HTERT RPE-1 (cell line): ENCODE data around the gene TMEM51.

Experiments used
- in situ Hi-C: fragments of 300-500 bp; cut with MboI; formaldehyde crosslinking; loops from 4 replicates; pipeline ENCODE4 v1.14.3; 2020; ENCODE audit warnings: low sequenced_read_pairs

The TMEM51 gene

DNA sequence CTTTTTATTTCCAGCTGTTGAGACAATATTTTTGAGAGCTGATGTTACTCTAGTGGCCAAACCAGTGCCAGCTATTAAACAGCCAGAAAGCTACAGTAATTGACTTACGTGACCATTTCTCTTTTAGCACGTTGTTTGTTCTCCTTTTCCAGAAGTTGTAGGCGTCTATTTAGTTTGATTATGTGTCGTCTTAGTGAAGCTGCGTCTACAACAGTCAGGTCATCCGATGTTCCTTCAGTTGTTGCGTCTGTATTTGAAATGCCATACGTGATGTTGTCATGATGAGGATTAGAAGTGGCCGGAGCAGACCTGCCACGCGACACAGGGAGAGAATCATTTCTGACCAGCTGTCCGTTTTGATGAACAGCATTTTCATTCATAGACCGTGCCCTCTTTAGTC is 38.2 kb downstream of the TMEM51 start:
- in situ Hi-C loops = no loop called here

- in situ Hi-C loops = no loop called here
Observed at GRCh38 chr1:15192916-15193550, 39.5 kb downstream of the TMEM51 start.

GRCh38 chr1:15195420-15196052 is 42.0 kb downstream of the TMEM51 start:
- in situ Hi-C loops = no loop called here

DNA sequence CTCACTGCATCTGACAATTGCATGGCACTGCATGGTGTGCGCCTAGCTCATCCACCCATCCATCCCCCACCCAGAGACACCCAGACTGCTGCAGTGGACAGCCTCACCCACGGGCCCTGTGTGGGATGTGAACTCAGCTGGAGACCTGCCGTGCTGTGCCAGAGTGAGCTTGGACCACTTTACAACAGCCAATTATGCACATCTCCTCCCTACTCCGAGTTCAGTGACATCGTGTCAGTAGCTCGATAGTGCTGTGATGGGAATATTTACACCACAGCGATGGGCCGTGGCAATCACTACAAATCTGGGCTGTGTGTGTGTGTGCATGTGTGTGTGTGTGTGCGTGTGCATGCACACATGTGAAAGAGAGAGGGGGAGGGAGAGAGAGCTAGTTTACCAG is 42.5 kb downstream of the TMEM51 start:
- in situ Hi-C loops = no loop called here

DNA sequence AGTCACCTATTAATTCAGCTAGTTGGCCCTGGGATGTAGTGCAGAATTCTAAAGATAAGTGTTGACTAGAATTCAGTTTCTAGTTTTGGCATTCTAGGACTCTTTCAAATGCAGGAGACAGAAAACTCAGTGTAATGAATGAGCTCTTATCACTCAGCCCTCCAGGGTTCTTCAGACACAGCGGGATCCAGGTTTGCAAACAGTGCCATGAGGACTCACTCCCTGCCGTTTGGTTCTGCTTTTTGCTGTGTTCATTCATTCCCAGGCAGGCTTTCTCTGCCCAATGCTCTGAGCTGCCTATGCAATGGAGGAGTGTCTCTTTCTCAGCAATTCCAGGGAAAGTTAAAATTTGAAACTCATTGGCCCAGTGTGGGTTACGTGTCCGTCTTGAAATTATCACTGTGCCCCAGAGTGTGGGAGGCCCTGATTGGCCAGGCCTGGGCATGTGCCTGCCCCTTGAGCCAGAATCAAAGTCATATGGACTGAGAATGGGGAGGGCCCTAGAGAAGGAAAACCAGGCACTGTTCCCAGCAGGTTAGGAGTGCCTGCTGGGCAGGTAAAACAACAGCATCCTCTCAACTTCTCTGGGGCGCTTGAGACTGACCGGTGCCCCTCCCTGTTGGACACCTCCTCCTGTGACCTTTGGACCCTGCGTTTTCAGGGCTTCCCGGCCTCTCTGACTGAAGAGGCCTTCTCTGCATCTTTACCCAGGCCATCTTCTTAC is 43.4 kb downstream of the TMEM51 start:
- in situ Hi-C loops = no loop called here

GRCh38 chr1:15197591-15198447 is 44.3 kb downstream of the TMEM51 start:
- in situ Hi-C loops = no loop called here

DNA sequence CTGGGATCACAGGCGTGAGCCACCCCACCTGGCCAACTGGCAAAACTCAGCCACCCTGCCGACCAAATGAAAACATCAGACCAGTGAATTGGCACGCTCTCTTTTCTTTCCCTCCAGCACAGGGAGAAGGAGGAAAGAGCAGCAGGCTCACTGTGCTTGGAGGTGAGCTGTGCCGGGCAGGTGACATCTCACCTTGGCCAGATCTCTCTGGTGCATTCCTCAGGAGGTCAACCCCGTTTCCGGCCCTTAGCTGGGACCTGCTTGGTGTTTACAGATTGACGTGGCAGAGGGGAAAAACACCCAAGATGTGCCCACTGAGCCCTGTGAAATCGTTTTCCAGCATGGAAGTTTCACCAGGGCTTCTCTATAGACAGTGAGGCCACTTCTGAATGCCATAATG is 45.1 kb downstream of the TMEM51 start:
- in situ Hi-C loops = no loop called here

DNA sequence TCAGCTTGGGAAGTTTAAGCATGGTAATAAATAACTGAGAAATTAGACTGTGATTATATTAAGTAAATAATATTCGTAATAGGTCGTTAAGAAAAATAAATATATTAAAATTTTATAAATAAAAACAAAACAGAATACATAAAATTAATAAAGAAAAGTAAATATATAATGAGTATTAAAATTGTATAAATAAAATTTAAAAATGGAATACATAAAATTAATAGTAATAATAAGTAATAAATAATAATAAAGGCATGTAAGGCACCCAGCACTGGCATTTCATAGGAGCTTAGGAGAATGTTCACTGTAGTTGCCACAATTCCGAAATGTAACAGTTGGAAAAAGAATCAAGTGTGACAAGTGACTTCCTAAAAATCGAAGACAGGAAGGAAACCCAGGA is 47.7 kb downstream of the TMEM51 start:
- in situ Hi-C loops = no loop called here

GRCh38 chr1:15201849-15202551 is 48.5 kb downstream of the TMEM51 start:
- in situ Hi-C loops = no loop called here

GRCh38 chr1:15204931-15205330 is 51.4 kb downstream of the TMEM51 start:
- in situ Hi-C loops = no loop called here

- in situ Hi-C loops = no loop called here
Observed at GRCh38 chr1:15205586-15206346, 52.2 kb downstream of the TMEM51 start.

DNA sequence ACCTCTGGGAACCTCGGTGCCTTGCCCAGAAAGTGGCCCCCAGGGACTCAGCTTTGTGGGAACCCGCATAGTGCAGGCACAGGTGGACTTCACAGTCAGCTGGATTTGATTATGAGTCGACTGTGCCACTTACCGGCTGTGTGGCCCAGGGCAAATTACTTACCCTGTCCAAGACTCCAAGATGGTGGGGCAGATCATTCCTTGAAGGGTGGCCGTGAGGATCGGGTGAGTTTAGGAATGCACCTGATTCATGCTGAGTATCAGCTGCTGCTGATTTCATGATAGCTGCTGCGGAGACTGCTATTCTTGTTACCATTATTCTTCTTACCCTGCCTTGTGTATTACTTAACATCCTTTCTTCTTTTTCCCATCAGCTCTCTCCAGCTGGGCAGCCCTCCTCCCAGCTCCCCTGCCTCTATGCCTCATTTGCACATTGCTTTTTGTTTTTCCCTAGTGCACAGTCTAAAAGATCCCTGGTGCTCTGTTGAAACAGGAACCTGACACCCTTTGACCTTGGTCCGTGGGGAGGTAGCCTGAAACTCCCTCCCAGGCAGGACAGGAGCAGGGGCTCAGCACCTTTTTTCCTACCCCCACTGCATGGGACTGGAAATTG is 53.0 kb downstream of the TMEM51 start:
- in situ Hi-C loops = no loop called here

DNA sequence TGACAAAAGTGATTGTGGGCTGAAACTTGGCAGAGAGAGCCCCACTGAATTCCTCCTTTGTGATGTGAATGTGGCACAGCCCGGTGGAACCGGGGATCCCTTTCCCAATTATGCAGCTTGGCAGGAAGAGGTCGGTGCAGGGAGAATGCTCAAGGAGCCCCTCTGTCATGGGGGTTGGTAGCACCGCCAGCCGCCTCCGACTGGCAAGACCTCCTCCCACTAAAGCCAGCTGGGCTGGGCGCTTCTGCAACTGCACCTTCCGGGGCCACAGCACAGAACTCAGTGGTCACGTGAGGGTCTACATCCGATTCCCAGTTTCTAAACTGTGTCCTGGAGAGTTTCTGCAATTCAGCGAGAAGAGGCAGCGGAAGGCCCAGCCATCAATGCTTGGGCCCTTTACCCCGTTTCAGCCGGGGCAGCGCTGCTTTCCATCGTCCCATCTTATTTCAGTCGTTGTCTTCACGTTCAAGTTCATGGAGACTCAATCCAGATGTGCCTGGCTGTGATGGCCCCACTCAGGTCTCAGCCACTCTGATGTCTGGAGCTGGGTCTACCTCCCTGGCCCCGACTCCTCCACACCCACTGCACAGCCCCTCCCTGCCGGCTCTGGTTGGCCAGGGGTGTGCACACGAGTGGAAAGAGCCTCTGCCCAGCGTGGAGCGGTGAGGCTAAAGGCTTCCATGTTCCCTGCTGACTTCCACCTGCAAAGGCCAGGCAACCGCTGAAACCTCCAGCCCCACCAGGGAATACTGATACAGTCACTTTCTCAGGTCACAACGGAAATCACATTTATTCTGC is 53.7 kb downstream of the TMEM51 start:
- in situ Hi-C loops = no loop called here

DNA sequence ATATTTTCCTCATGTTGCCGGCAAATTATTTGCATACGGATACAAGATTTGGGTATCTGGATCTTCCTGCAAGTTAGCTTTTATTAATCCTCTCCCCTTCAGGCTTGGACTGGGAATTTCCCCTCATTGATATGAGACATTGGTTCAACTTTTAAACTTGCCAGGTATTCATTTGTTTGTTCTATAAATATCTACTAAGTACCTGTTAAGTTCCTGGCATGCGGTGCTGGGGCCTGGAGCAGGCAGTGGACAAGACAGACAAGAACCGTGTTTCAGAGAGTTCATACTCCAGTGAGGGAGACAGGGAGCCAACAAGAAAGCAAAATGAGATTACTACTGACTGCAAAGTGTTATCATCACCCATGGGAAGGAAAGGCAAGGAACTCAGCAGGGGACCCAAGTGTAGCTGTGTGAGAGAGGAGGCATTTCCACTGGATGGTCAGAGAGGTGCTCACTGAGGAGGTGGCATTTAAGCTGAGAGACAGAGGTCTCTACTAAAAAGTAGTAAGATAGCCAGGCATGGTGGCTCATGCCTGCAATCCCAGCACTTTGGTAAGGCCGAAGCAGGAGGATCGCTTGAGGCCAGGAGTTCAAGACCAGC is 54.4 kb downstream of the TMEM51 start:
- in situ Hi-C loops = no loop called here

DNA sequence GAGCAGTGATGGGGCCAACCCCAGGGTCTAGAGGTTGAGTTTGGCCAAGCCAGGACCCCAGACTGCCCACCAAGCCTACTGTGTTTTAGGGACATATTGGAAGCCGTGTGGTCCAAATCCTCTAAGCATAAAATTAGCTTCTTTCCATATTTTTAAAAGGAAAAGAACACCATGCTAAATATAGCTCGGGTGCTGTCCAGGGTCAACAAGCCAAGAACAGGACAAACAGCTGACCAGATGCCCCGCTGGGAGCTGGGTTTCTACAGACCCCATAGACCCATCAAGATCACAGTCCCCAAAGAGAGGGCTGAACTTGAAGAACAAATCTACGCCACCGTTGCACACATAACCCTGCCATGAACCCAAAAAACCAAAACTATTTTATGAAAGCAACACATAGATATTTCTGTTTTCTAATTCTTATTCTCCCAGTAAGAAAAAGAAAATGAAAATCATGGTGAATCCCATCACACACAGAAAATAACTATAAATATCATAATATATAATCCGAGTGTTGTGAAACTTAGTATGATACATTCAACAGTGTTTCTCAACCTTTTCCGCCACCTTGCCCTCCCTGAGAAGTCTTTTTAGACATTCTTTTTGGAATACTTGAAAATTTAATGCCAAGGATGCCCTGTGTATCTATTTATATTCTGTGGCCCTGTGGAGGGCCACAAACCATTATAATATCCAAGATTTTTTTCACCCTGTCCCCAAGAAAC is 57.3 kb downstream of the TMEM51 start:
- in situ Hi-C loops = no loop called here

GRCh38 chr1:15211424-15211823 is 57.9 kb downstream of the TMEM51 start:
- in situ Hi-C loops = no loop called here

DNA sequence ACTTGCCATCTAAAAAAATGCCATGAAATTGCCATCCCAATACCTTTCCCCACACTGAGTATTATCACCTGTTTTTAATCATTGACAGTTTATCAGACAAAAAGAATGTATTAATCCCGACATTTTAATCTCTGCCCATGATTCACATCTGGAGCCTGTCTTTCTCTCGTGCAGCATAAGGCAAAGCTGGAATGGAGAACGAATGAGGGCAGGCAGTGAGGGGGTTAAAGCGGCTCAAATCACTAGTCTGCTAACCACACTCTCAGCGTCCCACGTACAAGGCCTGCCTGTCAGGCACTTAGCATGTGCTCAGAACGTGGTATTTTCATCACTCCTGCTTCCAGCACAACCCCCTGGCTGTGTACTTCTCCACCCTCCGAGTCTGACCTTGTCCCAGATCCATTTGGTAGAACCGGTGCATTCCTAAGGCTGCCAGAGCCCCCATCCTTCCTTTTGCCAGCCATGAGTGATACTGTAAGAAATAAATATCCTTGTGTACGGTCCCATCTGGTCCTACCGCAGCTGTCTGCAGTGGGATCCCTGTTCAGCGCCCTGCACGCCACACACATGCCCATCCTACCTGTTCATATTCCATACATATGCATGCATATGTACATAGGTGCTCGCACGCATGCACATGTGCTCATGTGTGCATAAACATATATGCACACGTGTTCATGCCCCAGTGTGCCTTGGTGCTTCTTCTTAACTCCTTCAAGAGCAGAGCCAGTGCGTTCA is 58.8 kb downstream of the TMEM51 start:
- in situ Hi-C loops = no loop called here
